SH-SY5Y (cell line): ENCODE data around the gene ELMO1.
A peak's percentile ranks its signal among the peaks of the same experiment; 100 is the strongest.

ENCODE experiments used
- GATA2 ChIP-seq: IDR thresholded peaks from 2 replicates; pipeline ENCODE4 v1.6.1; 2011; ENCODE audit warnings: mild to moderate bottlenecking, low read depth, low read length
- GATA3 ChIP-seq: IDR thresholded peaks from 2 replicates; pipeline ENCODE4 v1.6.1; 2011; ENCODE audit warnings: low read depth, mild to moderate bottlenecking, low read length, moderate library complexity

ELMO1 gene

GRCh38 chr7:36894190-36894589, 554.5 kb downstream of the ELMO1 start:
- TF ChIP-seq GATA2 (no peak), GATA3 (no peak)

DNA sequence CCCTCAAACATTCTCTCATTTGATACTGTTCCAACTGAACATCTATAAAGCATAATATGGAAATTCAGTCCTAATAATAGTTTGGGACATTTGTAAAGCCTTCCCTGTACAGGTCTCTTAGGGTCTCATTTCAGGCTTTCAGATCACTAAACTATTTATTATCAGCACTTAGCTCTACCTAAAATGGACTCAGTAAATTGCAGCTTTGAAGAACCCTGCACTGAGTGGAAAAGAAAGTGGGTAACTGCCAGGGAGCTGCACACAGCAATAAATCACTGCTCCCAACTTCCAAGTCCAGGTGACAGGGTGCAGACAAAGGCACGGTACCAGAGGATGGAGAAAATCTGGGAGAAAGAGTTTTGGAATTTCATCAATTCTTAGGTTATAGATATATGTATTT, 559.5 kb downstream of the ELMO1 start:
- TF ChIP-seq GATA2 = no peak
- TF ChIP-seq GATA3 = no peak

GRCh38 chr7:36887969-36888368, 560.7 kb downstream of the ELMO1 start:
- TF ChIP-seq GATA3 = peak; percentile 91
- peak; percentile 86 for TF ChIP-seq GATA2

DNA sequence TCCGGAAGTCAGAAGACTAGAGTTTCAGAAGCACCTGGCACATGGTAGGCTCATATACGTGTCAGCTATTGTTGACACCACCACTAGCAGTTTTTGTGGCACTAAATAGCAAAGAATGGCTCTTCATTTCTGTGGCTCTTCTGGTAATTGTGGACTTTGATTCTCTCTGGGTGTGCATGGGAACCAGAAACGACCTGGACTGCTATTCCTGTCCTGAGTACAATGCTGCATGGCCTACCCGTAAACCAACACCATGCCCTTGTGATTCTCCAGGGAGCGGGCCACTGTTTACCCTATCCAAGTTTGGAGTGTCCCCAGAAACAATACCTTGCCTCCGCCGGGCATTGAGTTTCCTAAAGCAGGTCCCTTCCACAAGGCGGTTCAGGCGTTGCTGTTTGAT, 561.4 kb downstream of the ELMO1 start:
- TF ChIP-seq GATA3 (no peak), GATA2 (no peak)

- peak; percentile 77 for TF ChIP-seq GATA2
- peak; percentile 79 for TF ChIP-seq GATA3
Observed at GRCh38 chr7:36884910-36885309, 563.8 kb downstream of the ELMO1 start.

DNA sequence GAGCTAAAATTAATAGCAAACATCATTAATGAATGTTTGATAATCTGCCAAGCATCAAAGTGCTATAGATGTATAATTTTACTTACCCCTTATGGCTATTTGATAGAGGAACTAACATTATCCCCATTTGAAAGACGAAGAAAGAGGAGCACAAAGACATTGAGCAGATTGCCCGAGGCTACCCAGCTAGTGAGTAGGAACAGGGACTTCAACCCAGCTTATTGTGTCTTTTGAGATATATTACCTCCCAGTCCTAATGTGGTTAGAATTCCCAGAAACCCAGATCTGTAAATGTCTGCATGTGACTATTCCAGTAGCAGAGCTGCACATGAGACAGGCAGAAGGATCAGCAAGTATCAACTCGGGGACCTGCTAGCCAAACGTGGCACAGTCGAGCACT, 564.3 kb downstream of the ELMO1 start:
- TF ChIP-seq GATA3 (no peak), GATA2 (no peak)

GRCh38 chr7:36881233-36881874, 567.3 kb downstream of the ELMO1 start:
- TF ChIP-seq GATA3 = no peak
- TF ChIP-seq GATA2 = no peak

DNA sequence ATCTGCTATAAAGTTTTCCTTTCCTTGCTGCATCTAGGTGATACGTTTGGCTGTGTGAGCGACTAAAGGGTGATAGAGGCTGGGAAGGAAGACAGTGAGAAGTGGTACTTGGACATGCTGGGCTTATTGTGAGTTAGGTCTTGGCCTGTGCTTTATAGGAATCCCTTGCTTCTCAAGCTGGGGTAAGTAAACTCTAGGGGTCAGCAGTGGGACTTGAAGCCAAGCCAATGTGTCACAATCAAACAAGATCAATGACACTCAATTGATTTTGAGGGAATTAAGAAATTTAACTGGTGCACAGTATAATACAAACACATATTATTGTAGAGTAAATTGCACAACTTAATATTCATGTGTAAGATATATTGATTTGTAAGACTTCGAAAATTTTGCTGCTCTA, 568.6 kb downstream of the ELMO1 start:
- TF ChIP-seq GATA3 (no peak), GATA2 (no peak)

DNA sequence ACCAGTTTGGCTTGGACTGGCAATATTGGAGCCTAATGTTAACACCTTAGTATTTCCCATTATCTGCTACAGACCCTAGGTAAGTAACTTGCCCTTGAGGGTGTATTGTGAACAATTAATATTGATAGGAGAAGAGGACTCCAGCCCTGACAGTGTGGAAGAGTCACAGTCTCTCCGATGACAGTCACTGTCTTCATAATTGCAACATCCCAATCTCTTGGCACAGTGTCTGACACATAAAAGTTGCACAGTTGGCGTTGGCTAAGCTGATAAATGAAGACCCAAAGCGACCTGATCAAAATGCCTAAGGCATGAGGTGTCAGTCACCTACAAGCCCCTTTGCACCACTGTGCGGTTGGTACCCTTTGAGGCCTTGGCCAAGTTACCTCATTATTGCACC, 569.6 kb downstream of the ELMO1 start:
- no peak for TF ChIP-seq GATA3
- no peak for TF ChIP-seq GATA2

- TF ChIP-seq GATA2 (no peak), GATA3 (no peak)
Observed at GRCh38 chr7:36878288-36878687, 570.4 kb downstream of the ELMO1 start.

GRCh38 chr7:36875794-36876193, 572.9 kb downstream of the ELMO1 start:
- TF ChIP-seq GATA3 (no peak), GATA2 (no peak)

DNA sequence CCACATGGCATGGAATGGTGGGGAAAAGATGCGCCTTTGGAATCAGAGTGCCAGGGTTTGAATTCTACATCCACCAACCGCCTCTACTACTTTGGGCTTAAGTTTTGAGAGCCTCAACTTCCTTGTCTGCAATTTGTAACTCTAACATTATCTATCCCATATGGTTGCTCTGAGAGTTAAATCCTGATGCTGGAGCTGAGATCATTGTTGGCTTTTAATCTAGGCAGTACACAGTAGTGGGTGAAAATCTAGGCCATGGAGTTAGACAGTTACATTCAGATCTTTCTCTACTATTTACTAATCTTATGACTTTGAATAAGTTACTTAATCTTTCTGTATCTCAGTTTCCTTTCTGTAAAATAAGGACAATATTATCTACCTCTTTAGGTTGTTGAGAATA, 574.6 kb downstream of the ELMO1 start:
- no peak for TF ChIP-seq GATA3
- TF ChIP-seq GATA2 = no peak

DNA sequence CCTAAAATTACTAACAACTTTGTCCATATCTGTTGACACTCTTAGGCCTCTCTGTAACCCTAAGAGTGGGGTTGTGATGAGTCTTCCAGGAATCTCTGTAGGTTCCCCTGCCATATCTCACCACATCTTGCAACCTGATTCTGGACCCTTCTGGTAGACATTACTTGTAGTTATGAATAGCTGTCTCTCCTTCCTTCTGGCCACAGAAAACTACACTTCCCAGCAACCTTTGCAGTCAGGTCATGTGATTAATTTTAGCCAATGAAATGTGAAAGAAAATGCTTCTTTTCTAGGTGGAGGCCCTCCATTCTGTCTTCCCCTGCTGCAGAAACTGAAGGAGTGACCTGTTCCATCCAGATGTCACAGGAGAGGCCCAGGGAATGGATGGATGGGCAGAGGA, 576.8 kb downstream of the ELMO1 start:
- no peak for TF ChIP-seq GATA3
- TF ChIP-seq GATA2 = no peak

GRCh38 chr7:36871355-36871738, 577.3 kb downstream of the ELMO1 start:
- TF ChIP-seq GATA3 (peak; percentile 71; the same call in 1 of the 2 replicates), GATA2 (no peak)

DNA sequence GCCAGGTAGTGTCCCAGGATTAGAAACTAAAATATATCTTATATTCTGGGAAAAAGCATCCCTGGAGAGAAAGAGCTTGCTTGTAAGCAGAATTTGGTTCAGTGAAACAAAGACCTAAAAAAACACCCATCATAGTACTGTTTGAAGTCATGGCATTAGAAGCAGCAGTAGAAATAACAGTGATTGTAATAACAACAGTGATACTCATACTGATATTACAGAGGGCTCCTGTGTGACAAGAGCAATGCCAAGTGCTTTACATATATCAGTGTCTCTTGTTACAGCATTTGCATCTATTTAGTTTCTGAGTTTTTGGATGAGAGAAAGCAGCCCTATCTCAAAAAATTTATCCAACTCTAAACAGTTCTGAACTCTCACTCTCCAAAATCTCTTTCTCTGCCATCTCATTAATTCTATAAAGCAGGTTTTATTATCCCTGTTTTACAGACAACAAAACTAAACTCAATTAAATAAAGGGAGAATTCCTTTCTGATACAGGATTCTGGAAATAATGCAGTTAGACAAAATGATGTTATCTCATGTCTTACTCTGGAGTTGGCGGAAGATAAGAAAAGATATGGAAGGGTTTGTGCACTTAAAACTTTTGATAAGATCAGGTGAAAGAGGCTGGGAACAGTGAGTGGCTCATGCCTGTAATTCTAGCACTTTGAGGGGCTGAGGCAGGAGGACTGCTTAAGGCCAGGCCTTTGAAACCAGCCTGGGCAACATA, 577.9 kb downstream of the ELMO1 start:
- TF ChIP-seq GATA3 (peak; percentile 100), GATA2 (peak; percentile 97)

DNA sequence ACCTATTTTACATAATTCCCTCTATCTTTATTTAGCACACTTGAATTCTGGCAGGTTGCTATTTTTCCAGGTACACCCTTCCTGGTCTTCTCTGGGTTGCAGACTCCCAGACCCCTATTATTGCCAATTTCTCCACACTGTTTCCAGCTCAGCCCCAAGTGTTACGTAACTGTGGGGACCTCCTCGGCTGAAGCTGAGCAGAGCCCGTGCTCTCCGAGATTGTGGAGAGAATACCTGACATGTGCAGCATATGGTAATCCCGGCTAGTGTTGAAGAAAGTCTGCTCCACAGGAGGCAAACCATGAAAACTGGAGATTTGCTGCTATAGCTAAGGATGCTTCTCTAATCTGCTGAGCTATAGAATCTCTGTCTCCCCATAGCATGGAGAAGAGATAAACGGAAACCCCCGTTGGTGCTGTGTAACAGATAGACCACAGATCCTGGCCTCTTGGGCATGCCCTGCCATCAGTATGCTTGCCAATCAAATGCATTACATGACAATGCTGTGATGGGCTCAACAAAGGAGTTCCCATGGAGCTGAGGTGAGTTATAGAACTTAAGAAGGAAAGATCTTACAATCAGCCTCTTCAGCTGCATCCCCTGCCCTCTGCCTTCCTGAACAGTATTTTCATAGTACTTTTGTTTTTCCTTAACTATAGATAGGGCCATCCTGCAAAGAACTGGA, 579.8 kb downstream of the ELMO1 start:
- no peak for TF ChIP-seq GATA2
- no peak for TF ChIP-seq GATA3
